ENCODE measurements around the gene COPG2.

The COPG2 gene

DNA sequence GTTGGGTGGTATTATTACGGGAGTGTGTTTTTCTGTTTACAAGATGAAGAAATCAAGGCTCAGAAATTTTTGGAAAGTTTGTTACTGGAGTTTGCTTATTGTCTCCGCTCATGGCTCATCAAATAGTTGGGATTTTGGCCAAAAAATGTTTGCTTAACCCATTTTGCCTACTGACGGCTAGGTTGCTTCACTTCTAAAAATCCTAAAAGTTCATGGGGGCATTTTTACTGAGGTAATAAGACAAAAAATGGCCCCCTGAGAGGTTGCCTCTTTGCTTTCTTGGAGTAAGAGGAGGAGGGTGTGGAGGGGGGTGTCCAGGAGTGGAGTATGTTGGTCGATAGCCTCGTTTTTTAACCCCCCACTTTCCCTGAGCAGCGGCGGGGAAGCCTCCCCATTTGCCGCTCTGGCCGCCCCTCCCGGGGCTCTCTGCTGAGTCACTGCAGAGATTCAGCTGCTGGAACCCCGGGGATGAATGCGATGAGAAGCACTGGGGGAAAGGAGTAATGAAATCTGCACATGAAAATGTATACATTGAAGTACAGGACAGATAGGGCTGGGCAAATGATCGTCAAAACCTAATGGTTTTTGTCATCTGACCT, 175.2 kb downstream of the COPG2 start:
- no peak overlapping the region for H3K9ac ChIP-seq (ENCODE audit: low read length)
- peaks cover 6% of the 10 kb centered on the region for H3K36me3 ChIP-seq (replicated peaks; ENCODE audit: low read depth, low read length)
- H3K9me3 ChIP-seq (ENCODE audit: insufficient read depth, low read length) = no peaks in the 10 kb centered on the region
- no peak overlapping the region for H3K4me2 ChIP-seq (ENCODE audit: low read length)
- peaks cover 29% of the 10 kb centered on the region for H3K79me2 ChIP-seq (ENCODE audit: low read length)
- no peaks in the 10 kb centered on the region for H4K20me1 ChIP-seq (ENCODE audit: insufficient read depth, low read length)
- no peak overlapping the region for H3K4me3 ChIP-seq (ENCODE audit: low read length)
- H3K27ac ChIP-seq (ENCODE audit: low read length) = no peak overlapping the region
- no peak for TF ChIP-seq EZH2phosphoT487 (IDR thresholded peaks at IDR 0.05; ENCODE audit: low read depth)
- TF ChIP-seq, protein P1, sequence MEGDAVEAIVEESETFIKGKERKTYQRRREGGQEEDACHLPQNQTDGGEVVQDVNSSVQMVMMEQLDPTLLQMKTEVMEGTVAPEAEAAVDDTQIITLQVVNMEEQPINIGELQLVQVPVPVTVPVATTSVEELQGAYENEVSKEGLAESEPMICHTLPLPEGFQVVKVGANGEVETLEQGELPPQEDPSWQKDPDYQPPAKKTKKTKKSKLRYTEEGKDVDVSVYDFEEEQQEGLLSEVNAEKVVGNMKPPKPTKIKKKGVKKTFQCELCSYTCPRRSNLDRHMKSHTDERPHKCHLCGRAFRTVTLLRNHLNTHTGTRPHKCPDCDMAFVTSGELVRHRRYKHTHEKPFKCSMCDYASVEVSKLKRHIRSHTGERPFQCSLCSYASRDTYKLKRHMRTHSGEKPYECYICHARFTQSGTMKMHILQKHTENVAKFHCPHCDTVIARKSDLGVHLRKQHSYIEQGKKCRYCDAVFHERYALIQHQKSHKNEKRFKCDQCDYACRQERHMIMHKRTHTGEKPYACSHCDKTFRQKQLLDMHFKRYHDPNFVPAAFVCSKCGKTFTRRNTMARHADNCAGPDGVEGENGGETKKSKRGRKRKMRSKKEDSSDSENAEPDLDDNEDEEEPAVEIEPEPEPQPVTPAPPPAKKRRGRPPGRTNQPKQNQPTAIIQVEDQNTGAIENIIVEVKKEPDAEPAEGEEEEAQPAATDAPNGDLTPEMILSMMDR (IDR thresholded peaks at IDR 0.05; ENCODE audit: low read depth, low read length) = no peak
- no peak overlapping the region for H2AFZ ChIP-seq (ENCODE audit: low read depth, low read length)
- H3K27me3 ChIP-seq (ENCODE audit: low read depth, low read length) = no peaks in the 10 kb centered on the region
- H3K4me1 ChIP-seq (ENCODE audit: low read length) = no peaks in the 10 kb centered on the region

DNA sequence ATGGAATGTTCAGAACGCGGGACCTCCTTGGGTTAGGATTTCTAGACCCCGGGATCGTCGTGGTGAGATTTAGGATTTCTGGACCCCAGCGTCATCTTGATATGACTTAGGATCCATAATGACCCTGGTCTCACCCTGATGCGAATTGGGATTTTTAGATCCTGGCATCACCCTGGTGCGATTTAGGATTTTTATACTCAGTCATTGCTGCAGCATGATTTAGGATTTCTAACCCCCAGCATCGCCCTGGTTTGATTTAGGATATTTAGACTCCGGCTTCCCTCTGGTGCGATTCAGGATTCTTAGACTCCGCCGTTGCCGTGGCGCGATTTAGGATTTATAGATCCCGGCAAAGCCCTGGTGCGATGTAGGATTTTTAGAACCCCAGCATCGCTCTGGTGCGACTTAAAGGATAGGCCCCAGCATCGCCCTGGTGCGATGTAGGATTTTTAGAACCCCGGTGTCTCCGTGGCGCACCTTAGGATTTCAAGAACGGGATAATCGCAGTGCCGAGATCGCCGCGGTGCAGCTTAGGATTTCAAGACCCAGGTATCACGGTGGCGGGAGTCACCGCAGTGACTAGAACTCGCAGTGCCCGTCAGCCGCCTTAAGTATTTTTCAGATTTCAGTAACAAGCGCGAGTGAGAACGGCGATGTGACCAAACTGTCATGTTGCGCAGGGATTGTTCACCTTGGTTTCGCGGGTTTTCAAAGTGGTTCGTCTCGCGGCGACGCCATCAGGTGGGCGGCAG, 175.8 kb downstream of the COPG2 start:
- Histone ChIP-seq H3K4me2 (ENCODE audit: low read length) (no peak overlapping the region), H3K9ac (ENCODE audit: low read length) (no peak overlapping the region), H2AFZ (ENCODE audit: low read depth, low read length) (no peak overlapping the region), H3K4me1 (ENCODE audit: low read length) (no peaks in the 10 kb centered on the region), H3K27me3 (ENCODE audit: low read depth, low read length) (no peaks in the 10 kb centered on the region), H3K9me3 (ENCODE audit: insufficient read depth, low read length) (no peaks in the 10 kb centered on the region), H3K36me3 (replicated peaks; ENCODE audit: low read depth, low read length) (peaks cover 6% of the 10 kb centered on the region), H3K79me2 (ENCODE audit: low read length) (peaks cover 29% of the 10 kb centered on the region), H4K20me1 (ENCODE audit: insufficient read depth, low read length) (no peaks in the 10 kb centered on the region), H3K27ac (ENCODE audit: low read length) (no peak overlapping the region), H3K4me3 (ENCODE audit: low read length) (no peak overlapping the region)
- TF ChIP-seq EZH2phosphoT487 (IDR thresholded peaks at IDR 0.05; ENCODE audit: low read depth) = no peak
- TF ChIP-seq, protein P1 (IDR thresholded peaks at IDR 0.05; ENCODE audit: low read depth, low read length) = no peak

DNA sequence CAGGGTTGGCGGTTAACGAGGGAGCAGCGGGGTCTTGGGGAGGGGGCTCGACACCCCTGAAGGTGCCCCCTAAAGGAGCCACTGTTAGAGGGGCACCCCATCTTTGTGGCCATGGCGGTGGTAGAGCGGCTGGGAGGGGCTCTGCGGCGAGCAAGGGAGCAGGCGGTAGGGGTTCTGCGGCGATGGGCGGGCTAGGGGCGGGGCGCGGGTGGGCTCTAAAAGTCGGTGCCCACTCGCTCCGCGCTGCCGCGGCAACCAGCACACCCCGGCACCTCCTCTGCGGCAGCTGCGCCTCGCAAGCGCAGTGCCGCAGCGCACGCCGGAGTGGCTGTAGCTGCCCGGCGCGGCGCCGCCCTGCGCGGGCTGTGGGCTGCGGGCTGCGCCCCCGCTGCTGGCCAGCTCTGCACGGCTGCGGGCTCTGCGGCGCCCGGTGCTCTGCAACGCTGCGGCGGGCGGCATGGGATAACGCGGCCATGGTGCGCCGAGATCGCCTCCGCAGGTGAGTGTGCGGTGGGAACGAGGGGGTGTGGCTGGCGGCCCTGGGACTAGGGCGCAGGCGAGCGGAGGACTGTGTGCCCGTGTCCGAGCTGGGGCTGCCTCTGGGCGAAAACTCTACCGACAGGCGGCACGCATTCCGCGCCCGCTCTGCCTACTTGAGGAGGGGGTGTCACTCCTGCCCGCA, 176.6 kb downstream of the COPG2 start, which contains the start of gene MEST:
Gene MEST (plus strand): TSS at position 245 of the 682 bp plus-strand sequence. CDS start 229 bp downstream, at position 474.
- Histone ChIP-seq H4K20me1 (ENCODE audit: insufficient read depth, low read length) (no peaks in the 10 kb centered on the region), H2AFZ (ENCODE audit: low read depth, low read length) (no peak within 1 kb of the TSS), H3K27ac (ENCODE audit: low read length) (no peak within 1 kb of the TSS), H3K27me3 (ENCODE audit: low read depth, low read length) (no peaks in the 10 kb centered on the region), H3K79me2 (ENCODE audit: low read length) (peaks cover 31% of the 10 kb centered on the region), H3K9ac (ENCODE audit: low read length) (no peak within 1 kb of the TSS), H3K4me3 (ENCODE audit: low read length) (no peak within 1 kb of the TSS), H3K36me3 (replicated peaks; ENCODE audit: low read depth, low read length) (peaks cover 6% of the 10 kb centered on the region), H3K4me1 (ENCODE audit: low read length) (peaks cover 4% of the 10 kb centered on the region), H3K4me2 (ENCODE audit: low read length) (no peak within 1 kb of the TSS), H3K9me3 (ENCODE audit: insufficient read depth, low read length) (no peaks in the 10 kb centered on the region)
- TF ChIP-seq, protein P1 (IDR thresholded peaks at IDR 0.05; ENCODE audit: low read depth, low read length) = no peak
